ENCODE results near the gene MROH2A.

GRCh38 chr2:233817995-233818638 lies 40.0 kb downstream of the MROH2A start:
- TF ChIP-seq GATA2 (IDR thresholded peaks at IDR 0.05; ENCODE audit: low read depth, low read length) = no peak
- TF ChIP-seq GATA3 (IDR thresholded peaks at IDR 0.05; ENCODE audit: low read depth, low read length) = no peak
